Thyroid gland (tissue), 4 donors: Measurements from ENCODE around the gene PATJ.

Source experiments
- CTCF ChIP-seq, 6 experiments: fragments of 200-600 bp in 3 of 6; fragments of 450-650 bp in 3 of 6; sonication (generic) in 3 of 6; IDR thresholded peaks; one replicate each; pipeline ENCODE4 v1.5.1; 2016 to 2019; ENCODE audit warnings: antibody characterized with exemption in 6 of 6, mild to moderate bottlenecking in 2 of 6, inconsistent platforms in 1 of 6, moderate library complexity in 1 of 6
- POLR2A ChIP-seq, 2 donors: fragments of 450-650 bp; IDR thresholded peaks; one replicate each; pipeline ENCODE4 v1.6.1; 2017; ENCODE audit warnings: antibody characterized with exemption in 2 of 2, mild to moderate bottlenecking in 2 of 2, moderate library complexity in 1 of 2

DNA sequence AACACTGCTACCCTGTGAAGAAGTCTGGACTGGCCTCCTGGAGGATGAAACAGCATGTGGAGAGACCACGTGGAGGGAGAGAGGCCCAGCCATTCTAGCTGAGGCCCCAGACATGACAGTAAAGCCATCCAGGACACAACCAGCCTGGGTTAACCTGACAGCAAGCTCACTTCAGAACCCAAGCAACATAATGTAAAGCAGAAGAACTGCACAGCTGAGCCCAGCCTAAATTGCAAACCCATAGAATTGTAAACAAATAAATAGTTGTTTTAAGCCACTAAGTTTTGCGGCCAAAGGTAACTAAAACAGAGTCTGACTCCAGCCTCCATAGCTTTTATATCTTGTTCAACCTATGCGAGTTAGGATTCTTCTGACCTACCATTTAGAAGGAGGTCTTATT lies 355.2 kb downstream of the PATJ start:
- TF ChIP-seq CTCF (IDR thresholded peaks at IDR 0.05), result no peak
- TF ChIP-seq POLR2A (IDR thresholded peaks at IDR 0.05), result no peak
